Omental fat pad (tissue), 4 donors: ENCODE data around the gene EBF3. TPM values are rescaled to one million over a fixed set of nuclear protein-coding genes. Genes with fewer than 3 reads are reported as not detected.

Experiments used
- ATAC-seq: fragments of 150-250 bp; one replicate; pipeline ENCODE4 v1.9.1; 2016; ENCODE audit warnings: mild to moderate bottlenecking, moderate library complexity; ENCODE audit not compliant: low FRiP score
- DNase-seq: peaks from one replicate; pipeline ENCODE4 v3.0.0-alpha.2; 2019; ENCODE audit warnings: low spot score
- CTCF ChIP-seq, 3 donors: fragments of 450-650 bp; IDR thresholded peaks; one replicate each; pipeline ENCODE4 v1.5.1; 2016 to 2017; ENCODE audit warnings: antibody characterized with exemption in 3 of 3, mild to moderate bottlenecking in 3 of 3, moderate library complexity in 2 of 3
- total RNA-seq, 4 donors: library from RNA; depleted of rRNA; stranded (reverse); fragments of >200 nt; gene quantifications; one replicate each; pipeline ENCODE4 v1.1.0, GENCODE V29; 2016

EBF3 gene
- total RNA-seq, 4 donors from 2014 or later = 4.0 to 50.8 (median 18.8) TPM

GRCh38 chr10:129959544-129960480, 4.3 kb downstream of the EBF3 start:
- TF ChIP-seq CTCF (IDR thresholded peaks at IDR 0.05) = no peak

GRCh38 chr10:129958629-129959543, 5.2 kb downstream of the EBF3 start:
- TF ChIP-seq CTCF (IDR thresholded peaks at IDR 0.05) = no peak
- DNase-seq (no peak), ATAC-seq (no peak)

More at GRCh38 chr10:129959544-129960480, 4.3 kb downstream of the EBF3 start:
- no peak for DNase-seq
- ATAC-seq = no peak

- no peak for TF ChIP-seq CTCF (IDR thresholded peaks at IDR 0.05)
- ATAC-seq = no peak
- no peak for DNase-seq
Measured at GRCh38 chr10:129958148-129958628, 5.9 kb downstream of the EBF3 start.

- DNase-seq (no peak), ATAC-seq (no peak)
- no peak for TF ChIP-seq CTCF (IDR thresholded peaks at IDR 0.05)
Measured at GRCh38 chr10:129956876-129957673, 7.0 kb downstream of the EBF3 start.

- TF ChIP-seq CTCF (IDR thresholded peaks at IDR 0.05) = no peak
- ATAC-seq (no peak), DNase-seq (no peak)
Measured at GRCh38 chr10:129956286-129956670, 7.8 kb downstream of the EBF3 start.

GRCh38 chr10:129955601-129956285, 8.3 kb downstream of the EBF3 start:
- TF ChIP-seq CTCF (IDR thresholded peaks at IDR 0.05) = no peak
- ATAC-seq (no peak), DNase-seq (no peak)
